BE2C (cell line): ENCODE results near the gene DCST1.

Source experiments
- DNase-seq: peaks from one replicate; pipeline ENCODE4 v3.0.0-alpha.2; 2020
- H3K27me3 ChIP-seq: fragments of 250-450 bp; sonication (Bioruptor Pico); 2 replicates; pipeline ENCODE4 v1.5.1; 2020; ENCODE audit warnings: mild to moderate bottlenecking
- H3K36me3 ChIP-seq: fragments of 250-450 bp; sonication (Bioruptor Pico); 2 replicates; pipeline ENCODE4 v1.5.1; 2020; ENCODE audit warnings: mild to moderate bottlenecking
- H3K4me1 ChIP-seq: fragments of 250-450 bp; sonication (Bioruptor Pico); 2 replicates; pipeline ENCODE4 v1.5.1; 2020
- H3K4me3 ChIP-seq: 2 replicates; pipeline ENCODE4 v1.5.1; 2011; ENCODE audit warnings: low read depth, low read length
- H3K9me3 ChIP-seq: fragments of 250-450 bp; sonication (Bioruptor Pico); 2 replicates; pipeline ENCODE4 v1.5.1; 2020
- CTCF ChIP-seq: IDR thresholded peaks from 2 replicates; pipeline ENCODE4 v1.5.1; 2012; ENCODE audit warnings: mild to moderate bottlenecking, low read depth, low read length

DCST1 gene

GRCh38 chr1:155093911-155094621 lies 60.4 kb downstream of the DCST1 start:
- peak; percentile 51 for TF ChIP-seq CTCF
- Histone ChIP-seq H3K4me1 (peaks cover 17% of the 10 kb centered on the region), H3K9me3 (no peaks in the 10 kb centered on the region), H3K4me3 (no peak overlapping the region), H3K36me3 (no peaks in the 10 kb centered on the region), H3K27me3 (no peaks in the 10 kb centered on the region; the same call in 1 of the 2 replicates)
- DNase-seq, result peak; percentile 85

GRCh38 chr1:155094622-155094948 lies 61.0 kb downstream of the DCST1 start:
- Histone ChIP-seq H3K9me3 (no peaks in the 10 kb centered on the region), H3K27me3 (no peaks in the 10 kb centered on the region; the same call in 1 of the 2 replicates), H3K4me1 (peaks cover 17% of the 10 kb centered on the region), H3K4me3 (no peak overlapping the region), H3K36me3 (no peaks in the 10 kb centered on the region)
- no peak for DNase-seq
- TF ChIP-seq CTCF, result no peak

- peaks cover under 1% of the 10 kb centered on the region; the same call in 1 of the 2 replicates for H3K4me1 ChIP-seq
Measured at GRCh38 chr1:155099331-155099730, 65.7 kb downstream of the DCST1 start.

More at GRCh38 chr1:155099331-155099730, 65.7 kb downstream of the DCST1 start:
- no peak for DNase-seq
- no peak overlapping the region for H3K4me3 ChIP-seq
- H3K27me3 ChIP-seq, result no peaks in the 10 kb centered on the region; the same call in 1 of the 2 replicates
- H3K36me3 ChIP-seq, result no peaks in the 10 kb centered on the region
- no peaks in the 10 kb centered on the region for H3K9me3 ChIP-seq
- no peak for TF ChIP-seq CTCF
